Testis (tissue), 3 donors: ENCODE results near the gene NYAP2. TPM values are rescaled to one million over a fixed set of nuclear protein-coding genes. Genes with fewer than 3 reads are reported as not detected.

Source experiments
- DNase-seq: peaks from one replicate; pipeline ENCODE4 v3.0.0-alpha.2; 2019
- H3K27ac ChIP-seq, 2 donors: fragments of 200-600 bp; sonication (generic); one replicate each; pipeline ENCODE4 v1.5.1; 2019
- H3K27me3 ChIP-seq: fragments of 200-600 bp; sonication (generic); one replicate; pipeline ENCODE4 v1.5.1; 2019
- H3K36me3 ChIP-seq: fragments of 200-600 bp; sonication (generic); one replicate; pipeline ENCODE4 v1.5.1; 2017; ENCODE audit warnings: low read depth; ENCODE audit errors: missing control alignments
- H3K4me1 ChIP-seq: fragments of 200-600 bp; sonication (generic); one replicate; pipeline ENCODE4 v1.5.1; 2019
- H3K4me3 ChIP-seq, 2 donors: fragments of 200-600 bp; sonication (generic); one replicate each; pipeline ENCODE4 v1.5.1; 2017 to 2019
- H3K9me3 ChIP-seq: fragments of 200-600 bp; sonication (generic); one replicate; pipeline ENCODE4 v1.5.1; 2017
- CTCF ChIP-seq, 3 experiments: fragments of 450-650 bp in 2 of 3; fragments of 200-600 bp in 1 of 3; sonication (generic) in 1 of 3; IDR thresholded peaks; one replicate each; pipeline ENCODE4 v1.5.1; 2016 to 2019; ENCODE audit warnings: antibody characterized with exemption in 3 of 3, mild to moderate bottlenecking in 2 of 3, moderate library complexity in 1 of 3
- POLR2A ChIP-seq: fragments of 450-650 bp; IDR thresholded peaks from one replicate; pipeline ENCODE4 v1.6.1; 2017; ENCODE audit warnings: antibody characterized with exemption, mild to moderate bottlenecking, moderate library complexity
- WGBS, 2 donors: methylation state at CpG; one replicate each; pipeline ENCODE4 v1.1.5; 2018; 5-methylcytosine and 5-hydroxymethylcytosine counted together
- intact Hi-C: fragments of 100-400 bp; cut with DNase I; formaldehyde crosslinking; loops from one replicate; pipeline ENCODE4 v1.15.1; 2023; ENCODE audit warnings: low total_unique reads
- polyA plus RNA-seq: library from polyadenylated mRNA; stranded (reverse); fragments of 350-450 nt; fragmentation: Illumina TruSeq; extraction: RNeasy Lipid Tissue Mini Kit (QIAGEN cat#74804); gene quantifications from one replicate; pipeline ENCODE4 v1.2.3, GENCODE V29; 2014; ENCODE audit warnings: low read depth, low replicate concordance; ENCODE audit not compliant: insufficient read depth
- total RNA-seq, 2 donors: library from RNA; depleted of rRNA; stranded (reverse); fragments of >200 nt; gene quantifications; one replicate each; pipeline ENCODE4 v1.2.3, GENCODE V29; 2016

The NYAP2 gene
- total and polyA plus RNA-seq, 3 donors from 2014 or later: 0.17 to 0.25 (median 0.24) TPM

DNA sequence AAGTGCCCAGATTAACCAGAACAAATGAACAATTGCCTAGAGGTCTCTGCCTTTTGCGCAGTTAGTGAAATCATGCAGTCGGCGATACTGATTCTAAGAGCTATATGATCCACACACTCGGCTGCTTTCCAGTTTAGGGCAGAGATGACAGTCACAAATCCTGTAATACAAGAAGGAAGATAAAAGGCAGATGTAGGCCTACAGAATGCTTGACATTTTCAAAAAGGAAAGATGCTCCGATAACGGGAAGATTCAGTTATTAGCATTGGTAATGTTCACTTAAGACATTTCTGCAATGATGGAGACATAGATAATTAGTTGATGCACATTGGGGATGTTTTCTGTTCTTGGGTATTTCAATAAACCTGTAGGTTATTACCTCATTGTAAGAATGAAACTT, 19.5 kb downstream of the NYAP2 start:
- no peaks in the 10 kb centered on the region for H3K27me3 ChIP-seq
- intact Hi-C loops: no loop called here
- H3K4me1 ChIP-seq: no peaks in the 10 kb centered on the region
- no peak overlapping the region for H3K27ac ChIP-seq
- WGBS, 2 donors: 84 to 91% methylated on average over 6 of the region's 6 CpGs
- no peaks in the 10 kb centered on the region for H3K36me3 ChIP-seq
- H3K9me3 ChIP-seq: no peaks in the 10 kb centered on the region
- no peak for TF ChIP-seq POLR2A
- TF ChIP-seq CTCF (IDR thresholded peaks at IDR 0.05): no peak
- DNase-seq: no peak
- H3K4me3 ChIP-seq: no peak overlapping the region

- no peak for TF ChIP-seq CTCF (IDR thresholded peaks at IDR 0.05)
- no peak for TF ChIP-seq POLR2A
- no peak overlapping the region for H3K4me3 ChIP-seq
- H3K36me3 ChIP-seq: no peaks in the 10 kb centered on the region
- no peaks in the 10 kb centered on the region for H3K27me3 ChIP-seq
- WGBS, 2 donors: 90 to 96% methylated on average over 2 of the region's 2 CpGs
- no peak for DNase-seq
- no peaks in the 10 kb centered on the region for H3K4me1 ChIP-seq
- H3K27ac ChIP-seq: no peak overlapping the region
- no peaks in the 10 kb centered on the region for H3K9me3 ChIP-seq
- intact Hi-C loops: no loop called here
Observed at GRCh38 chr2:225422145-225422544, 22.6 kb downstream of the NYAP2 start.

GRCh38 chr2:225425284-225425683, 25.8 kb downstream of the NYAP2 start:
- H3K4me3 ChIP-seq: no peak overlapping the region
- H3K36me3 ChIP-seq: no peaks in the 10 kb centered on the region
- no peaks in the 10 kb centered on the region for H3K27me3 ChIP-seq
- TF ChIP-seq CTCF (IDR thresholded peaks at IDR 0.05): no peak
- TF ChIP-seq POLR2A: no peak
- H3K4me1 ChIP-seq: no peaks in the 10 kb centered on the region
- H3K9me3 ChIP-seq: no peaks in the 10 kb centered on the region
- WGBS, 2 donors: 67 to 70% methylated on average over 1 of the region's 1 CpG
- intact Hi-C loops: no loop called here
- no peak overlapping the region for H3K27ac ChIP-seq
- no peak for DNase-seq

GRCh38 chr2:225428360-225428759, 28.9 kb downstream of the NYAP2 start:
- H3K4me3 ChIP-seq: no peak overlapping the region
- H3K36me3 ChIP-seq: no peaks in the 10 kb centered on the region
- no peak overlapping the region for H3K27ac ChIP-seq
- no peaks in the 10 kb centered on the region for H3K27me3 ChIP-seq
- no peak for TF ChIP-seq CTCF (IDR thresholded peaks at IDR 0.05)
- TF ChIP-seq POLR2A: no peak
- H3K9me3 ChIP-seq: no peaks in the 10 kb centered on the region
- DNase-seq: no peak
- intact Hi-C loops: no loop called here
- 52 to 62% methylated on average over 1 of the region's 1 CpG for WGBS, 2 donors
- no peaks in the 10 kb centered on the region for H3K4me1 ChIP-seq

DNA sequence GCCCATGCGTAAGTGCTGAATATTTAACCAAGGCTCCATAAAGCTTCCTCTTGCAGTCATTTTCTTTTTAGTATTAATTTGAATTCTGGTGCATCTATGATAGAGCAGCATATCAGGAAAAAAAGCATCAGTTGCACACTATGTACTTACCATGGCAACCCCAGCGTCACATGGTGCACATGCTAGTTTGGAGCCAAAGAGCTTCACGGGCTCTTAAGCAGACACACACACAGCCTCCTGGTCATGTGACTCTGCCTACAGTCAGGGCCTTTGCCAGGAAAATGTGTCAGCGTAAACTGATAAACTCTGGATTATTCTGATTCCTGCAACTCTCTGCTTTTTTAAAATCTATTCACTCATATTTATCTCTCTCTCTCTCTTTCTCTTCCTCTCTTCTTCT, 30.2 kb downstream of the NYAP2 start:
- no peaks in the 10 kb centered on the region for H3K36me3 ChIP-seq
- 51 to 55% methylated on average over 4 of the region's 4 CpGs for whole genome bisulfite sequencing, 2 donors

More for the DNA sequence above, 30.2 kb downstream of the NYAP2 start:
- peak; percentile 57 for DNase-seq
- no peak for TF ChIP-seq CTCF (IDR thresholded peaks at IDR 0.05)
- no peak for TF ChIP-seq POLR2A
- Histone ChIP-seq H3K4me1 (no peaks in the 10 kb centered on the region), H3K9me3 (no peaks in the 10 kb centered on the region), H3K27me3 (no peaks in the 10 kb centered on the region), H3K4me3 (no peak overlapping the region), H3K27ac (no peak overlapping the region)
- intact Hi-C loops: no loop called here
